ENCODE results near the gene NOL4L. TPM values are rescaled to one million over a fixed set of nuclear protein-coding genes. Genes with fewer than 3 reads are reported as not detected.

Gene NOL4L
- total RNA-seq, 1 donor from 2014 or later, result 44.1 TPM

DNA sequence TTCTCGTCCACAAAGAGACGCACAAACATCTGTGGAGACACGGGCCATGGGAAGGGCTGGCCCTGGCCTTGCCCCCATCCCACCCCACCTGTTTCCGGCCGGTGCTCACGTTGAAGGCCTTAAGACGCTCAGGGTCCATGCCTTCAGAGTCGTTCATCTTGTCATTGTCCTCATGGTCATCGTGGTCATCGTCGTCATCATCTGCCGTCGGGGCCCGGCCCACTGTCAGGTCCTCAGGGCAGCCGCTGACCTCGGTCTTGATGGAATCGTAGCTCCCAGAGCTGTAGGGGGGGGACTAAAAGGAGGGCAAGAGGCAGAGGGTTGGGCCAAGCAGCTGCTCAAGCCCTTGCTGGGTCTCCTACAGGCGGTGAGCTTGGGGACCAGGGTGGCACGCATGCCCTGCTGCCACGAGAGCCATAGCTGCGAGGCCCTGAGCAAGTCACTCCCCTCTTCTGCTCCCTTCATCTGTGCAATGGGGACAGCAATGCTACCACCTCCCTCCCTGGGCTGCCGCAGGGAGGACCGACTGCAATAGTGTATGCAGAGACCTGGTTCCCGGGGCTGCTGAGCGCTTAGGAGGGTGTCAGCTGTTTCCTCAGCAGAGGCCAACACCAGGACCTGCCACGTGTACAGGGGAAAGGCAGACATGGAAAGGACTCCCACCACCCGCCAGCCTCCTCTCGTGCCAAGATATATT, 131.5 kb downstream of the NOL4L start:
- TF ChIP-seq, protein P1, sequence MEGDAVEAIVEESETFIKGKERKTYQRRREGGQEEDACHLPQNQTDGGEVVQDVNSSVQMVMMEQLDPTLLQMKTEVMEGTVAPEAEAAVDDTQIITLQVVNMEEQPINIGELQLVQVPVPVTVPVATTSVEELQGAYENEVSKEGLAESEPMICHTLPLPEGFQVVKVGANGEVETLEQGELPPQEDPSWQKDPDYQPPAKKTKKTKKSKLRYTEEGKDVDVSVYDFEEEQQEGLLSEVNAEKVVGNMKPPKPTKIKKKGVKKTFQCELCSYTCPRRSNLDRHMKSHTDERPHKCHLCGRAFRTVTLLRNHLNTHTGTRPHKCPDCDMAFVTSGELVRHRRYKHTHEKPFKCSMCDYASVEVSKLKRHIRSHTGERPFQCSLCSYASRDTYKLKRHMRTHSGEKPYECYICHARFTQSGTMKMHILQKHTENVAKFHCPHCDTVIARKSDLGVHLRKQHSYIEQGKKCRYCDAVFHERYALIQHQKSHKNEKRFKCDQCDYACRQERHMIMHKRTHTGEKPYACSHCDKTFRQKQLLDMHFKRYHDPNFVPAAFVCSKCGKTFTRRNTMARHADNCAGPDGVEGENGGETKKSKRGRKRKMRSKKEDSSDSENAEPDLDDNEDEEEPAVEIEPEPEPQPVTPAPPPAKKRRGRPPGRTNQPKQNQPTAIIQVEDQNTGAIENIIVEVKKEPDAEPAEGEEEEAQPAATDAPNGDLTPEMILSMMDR (conservative IDR thresholded peaks at IDR 0.05; ENCODE audit: low read depth, low read length), result no peak

DNA sequence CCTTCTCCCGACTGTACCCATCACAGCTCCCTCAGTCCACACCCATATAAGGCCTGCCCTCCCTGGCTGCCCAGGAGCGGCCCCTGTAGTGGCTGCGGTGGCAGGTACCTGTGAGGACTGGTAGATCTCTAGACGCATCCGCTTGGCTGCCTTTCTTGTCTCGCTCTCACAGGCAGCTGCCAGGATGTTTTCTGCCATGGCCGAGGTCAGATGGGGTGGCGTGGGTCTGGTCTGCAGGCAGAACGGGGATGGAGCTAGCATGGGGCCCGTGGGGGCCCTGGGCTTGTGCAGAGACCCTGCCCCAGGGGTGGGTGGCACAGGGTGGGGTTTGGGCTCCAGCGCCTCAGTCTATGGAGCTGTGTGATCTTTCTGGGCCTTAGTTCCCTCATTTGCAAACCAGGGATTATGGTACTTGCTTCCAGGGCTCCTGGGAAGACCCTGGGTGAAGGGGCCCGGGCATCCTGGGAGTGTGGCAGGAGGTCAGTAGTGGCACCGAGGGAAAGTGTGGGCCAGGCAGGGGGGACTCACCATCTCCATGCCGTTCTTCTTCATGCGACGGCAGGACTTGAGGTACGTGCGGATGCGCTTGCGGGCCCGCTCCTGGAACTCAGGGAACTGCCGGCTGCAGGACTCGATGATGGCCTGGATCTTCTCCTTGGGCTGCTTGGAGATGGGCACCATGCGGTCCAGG, 132.2 kb downstream of the NOL4L start:
- DNase-seq (ENCODE audit: low read depth), result no peak
- TF ChIP-seq, protein P1 (conservative IDR thresholded peaks at IDR 0.05; ENCODE audit: low read depth, low read length), result no peak
- H3K4me3 ChIP-seq (ENCODE audit: low read depth, low read length), result no peak overlapping the region

More for the DNA sequence above, 131.5 kb downstream of the NOL4L start:
- no peak for DNase-seq (ENCODE audit: low read depth)
- no peak overlapping the region for H3K4me3 ChIP-seq (ENCODE audit: low read depth, low read length)

DNA sequence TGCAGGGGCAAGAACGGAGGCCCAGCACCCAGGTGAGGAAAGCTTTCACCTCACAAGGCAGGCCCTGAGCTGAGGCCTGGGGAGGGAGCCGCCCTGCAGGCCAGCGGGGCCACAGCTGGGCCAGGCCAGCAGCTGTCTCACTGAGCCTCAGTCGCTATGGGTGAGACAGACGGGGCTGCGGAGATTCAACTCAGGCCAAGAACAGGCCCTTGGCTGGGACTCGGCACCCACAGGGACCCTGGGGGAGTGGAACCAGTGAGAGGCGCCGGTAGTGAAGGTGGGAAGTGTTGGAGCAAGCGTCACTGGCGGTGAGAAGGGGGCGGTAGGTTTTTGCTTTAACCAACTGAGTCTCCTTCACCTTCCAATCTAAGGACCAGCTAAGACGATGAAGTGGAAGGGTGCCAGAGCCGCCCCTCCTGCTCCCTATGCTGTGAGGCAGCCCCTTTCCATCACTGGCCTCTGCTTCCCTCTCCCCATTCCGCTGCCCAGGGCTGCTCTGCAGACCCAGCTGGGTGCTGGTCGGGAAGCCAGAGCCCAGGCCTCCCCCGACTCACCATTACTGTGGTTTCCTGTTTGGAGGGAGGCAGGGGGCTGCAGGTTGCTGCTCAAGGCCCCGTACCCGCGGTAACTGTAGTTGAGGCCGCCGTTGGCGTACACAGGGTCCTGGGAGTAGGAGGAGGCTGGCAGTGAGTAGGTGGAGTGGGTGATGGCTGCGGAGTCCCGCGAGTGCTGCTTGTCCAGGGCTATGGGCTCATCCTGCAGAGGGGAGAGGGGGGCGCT, 133.3 kb downstream of the NOL4L start:
- TF ChIP-seq, protein P1 (conservative IDR thresholded peaks at IDR 0.05; ENCODE audit: low read depth, low read length), result no peak
- no peak overlapping the region for H3K4me3 ChIP-seq (ENCODE audit: low read depth, low read length)
- DNase-seq (ENCODE audit: low read depth), result no peak

DNA sequence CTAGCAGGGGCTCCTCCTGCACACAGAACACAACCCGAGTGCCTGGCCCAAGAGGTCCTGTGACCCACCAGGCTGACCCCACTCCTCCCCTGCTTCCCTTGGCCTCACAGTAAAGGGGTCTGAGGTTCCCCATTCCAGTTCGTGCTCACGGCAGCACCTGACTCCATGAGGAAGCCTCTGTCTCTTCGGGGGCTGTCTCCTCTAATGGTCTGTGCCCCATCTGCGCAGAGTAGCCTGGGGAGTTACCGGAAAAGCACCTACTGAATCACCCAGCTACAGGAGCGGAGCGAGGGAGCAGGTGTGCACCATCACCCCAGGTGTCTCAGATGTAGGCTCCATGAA, 133.8 kb downstream of the NOL4L start:
- no peak for DNase-seq (ENCODE audit: low read depth)

DNA sequence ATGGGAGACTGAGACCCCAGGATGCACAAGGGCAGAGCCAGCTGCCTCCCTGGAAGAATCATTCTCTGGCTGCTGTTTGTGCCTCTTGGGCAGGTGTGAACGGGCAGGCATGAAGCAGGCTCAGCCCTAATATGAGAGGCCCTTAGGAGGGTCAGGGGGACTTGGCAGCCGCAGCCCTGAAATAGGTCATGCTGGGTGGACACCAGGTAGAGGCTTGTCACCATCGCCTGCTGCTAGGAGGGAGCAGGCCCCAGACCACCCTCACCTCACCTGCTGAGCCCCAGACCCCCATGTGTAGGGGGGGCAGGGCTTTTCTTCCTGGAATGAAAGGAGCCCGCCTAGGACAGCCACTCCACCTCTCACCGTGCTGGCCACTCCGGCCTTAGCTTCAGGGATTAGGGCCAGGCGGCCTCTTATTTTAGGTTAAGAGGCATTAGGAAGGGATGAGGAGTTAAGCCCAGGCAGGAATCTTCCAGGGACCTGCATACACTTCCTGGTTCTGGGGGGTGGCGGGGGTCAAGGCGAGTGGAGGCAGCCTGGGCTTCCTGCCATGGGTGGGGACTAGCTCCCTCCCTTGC, 134.6 kb downstream of the NOL4L start:
- H3K4me3 ChIP-seq (ENCODE audit: low read depth, low read length), result no peak overlapping the region
- no peak for DNase-seq (ENCODE audit: low read depth)
- TF ChIP-seq, protein P1 (conservative IDR thresholded peaks at IDR 0.05; ENCODE audit: low read depth, low read length), result no peak

More for the DNA sequence above, 133.8 kb downstream of the NOL4L start:
- TF ChIP-seq, protein P1 (conservative IDR thresholded peaks at IDR 0.05; ENCODE audit: low read depth, low read length), result no peak
- H3K4me3 ChIP-seq (ENCODE audit: low read depth, low read length), result no peak overlapping the region

DNA sequence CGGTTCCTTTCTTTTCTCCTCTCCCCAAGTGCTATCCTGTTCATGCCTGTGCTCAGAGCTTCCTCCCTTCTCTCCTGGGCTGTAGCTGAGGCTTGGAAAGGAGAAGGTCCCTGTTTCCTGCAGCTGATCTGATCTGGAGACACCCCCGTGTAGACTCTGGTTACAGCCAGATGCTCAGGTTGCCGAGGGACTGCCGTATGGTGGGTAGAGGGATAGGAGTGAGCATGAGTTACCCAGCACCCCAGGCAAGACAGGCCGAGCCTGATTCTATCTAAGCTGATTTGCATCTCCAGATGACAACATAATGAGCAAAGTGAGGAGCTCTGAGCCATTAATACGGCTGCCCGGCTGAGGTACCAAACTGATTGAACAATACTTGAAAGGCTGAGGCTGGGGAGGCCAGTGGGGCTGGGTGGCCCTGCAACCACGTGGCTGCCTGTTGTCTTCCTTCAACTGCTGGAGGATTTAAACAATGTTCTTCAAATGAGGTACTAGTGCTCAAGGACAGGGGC, 135.2 kb downstream of the NOL4L start:
- H3K4me3 ChIP-seq (ENCODE audit: low read depth, low read length), result no peak overlapping the region
- TF ChIP-seq, protein P1 (conservative IDR thresholded peaks at IDR 0.05; ENCODE audit: low read depth, low read length), result no peak
- no peak for DNase-seq (ENCODE audit: low read depth)
